K562 (cell line): ENCODE data around the gene SRPK1. TPM values are rescaled to one million over a fixed set of nuclear protein-coding genes. Genes with fewer than 3 reads are reported as not detected.

ENCODE experiments used
- BACH1 ChIP-seq: fragments of 200-800 bp; sonication (Bioruptor generic); IDR thresholded peaks from 2 replicates; pipeline ENCODE4 v1.6.1; 2016; ENCODE audit warnings: missing genetic modification characterization, missing compliant biosample characterization
- CEBPG ChIP-seq, 3 experiments: fragments of 200-800 bp in 1 of 3; sonication (Bioruptor generic) in 1 of 3; sonication (generic) in 1 of 3; formaldehyde crosslinking in 1 of 3; IDR thresholded peaks in 2 of 3; conservative IDR thresholded peaks in 1 of 3; 2 replicates each; pipeline versions ENCODE4 v1.6.1 to v1.8.0; 2016 to 2022; ENCODE audit warnings: missing compliant biosample characterization in 2 of 3, missing genetic modification characterization in 2 of 3, mild to moderate bottlenecking in 1 of 3, missing genetic modification reagents in 1 of 3
- DIDO1 ChIP-seq: fragments of 450-650 bp; IDR thresholded peaks from 2 replicates; pipeline ENCODE4 v1.6.1; 2016; ENCODE audit warnings: low read depth, missing biosample characterization, missing genetic modification characterization
- HCFC1 ChIP-seq: IDR thresholded peaks from 2 replicates; pipeline ENCODE4 v1.6.1; 2012; ENCODE audit warnings: low read depth, low read length, improper control_type of control experiment
- HMGN3 ChIP-seq: IDR thresholded peaks from 2 replicates; pipeline ENCODE4 v1.6.1; 2011; ENCODE audit warnings: borderline replicate concordance, low read depth, mild to moderate bottlenecking, mixed read lengths, low read length; ENCODE audit not compliant: insufficient read length; ENCODE audit errors: extremely low read depth
- HSF4 ChIP-seq: fragments of 250-450 bp; sonication (Bioruptor Pico); IDR thresholded peaks from 2 replicates; pipeline ENCODE4 v2.1.2; 2022; ENCODE audit warnings: mild to moderate bottlenecking, moderate library complexity, borderline replicate concordance
- KDM5B ChIP-seq: fragments of 200-600 bp; sonication (generic); IDR thresholded peaks from 2 replicates; pipeline ENCODE4 v1.6.1; 2012; ENCODE audit warnings: low read depth, mild to moderate bottlenecking, moderate library complexity, low read length, control low read depth, inconsistent platforms; ENCODE audit not compliant: insufficient replicate concordance
- MAFF ChIP-seq: IDR thresholded peaks from 2 replicates; pipeline ENCODE4 v1.6.1; 2012; ENCODE audit warnings: low read length, improper control_type of control experiment
- RB1 ChIP-seq: fragments of 450-650 bp; IDR thresholded peaks from 2 replicates; pipeline ENCODE4 v1.6.1; 2017; ENCODE audit warnings: low read depth, mild to moderate bottlenecking
- TBL1XR1 ChIP-seq, 2 experiments: IDR thresholded peaks; 2 replicates each; pipeline ENCODE4 v1.6.1; 2012; ENCODE audit warnings: improper control_type of control experiment in 2 of 2, low read length in 2 of 2, mild to moderate bottlenecking in 1 of 2
- ZNF589 ChIP-seq: fragments of 200-800 bp; sonication (Bioruptor generic); IDR thresholded peaks from 2 replicates; pipeline ENCODE4 v1.6.1; 2016; ENCODE audit warnings: low read depth, missing genetic modification characterization, missing compliant biosample characterization
- polyA plus RNA-seq, 8 experiments: library from polyadenylated mRNA; depleted of rRNA in 4 of 8; stranded (reverse) in 5 of 8; unstranded in 3 of 8; fragments of >200 nt; fragmentation: Nextera tagmentation in 2 of 8; fragmentation: Illumina TruSeq in 1 of 8; extraction: Ambion mirVana in 2 of 8; extraction: Trizol in 1 of 8; gene quantifications; 2 replicates each; pipeline versions ENCODE4 v1.2.1 to v1.2.3, GENCODE V29; 2011 to 2014; ENCODE audit warnings: inconsistent platforms in 1 of 8, missing spikeins in 1 of 8
- total RNA-seq, 7 experiments: library from RNA; depleted of rRNA in 6 of 7; stranded (reverse); fragments of >200 nt in 6 of 7; fragmentation: Illumina TruSeq in 2 of 7; extraction: Trizol in 2 of 7; gene quantifications; 2 replicates each; pipeline versions ENCODE4 v1.2.1 to v1.2.3, GENCODE V29; 2011 to 2021; ENCODE audit warnings: low replicate concordance in 1 of 7
- TF ChIP-seq, protein P1 (sequence below): sonication (generic); formaldehyde crosslinking; IDR thresholded peaks from 2 replicates; pipeline ENCODE4 v1.4.0; 2020; ENCODE audit warnings: mild to moderate bottlenecking, missing genetic modification reagents
- TF ChIP-seq, protein P2 (sequence below): fragments of 450-650 bp; IDR thresholded peaks from one replicate; pipeline ENCODE4 v1.6.1; 2018; ENCODE audit warnings: mild to moderate bottlenecking, moderate library complexity; ENCODE audit not compliant: partially characterized antibody
- TF ChIP-seq, protein P3 (sequence below): fragments of 250-450 bp; sonication (Bioruptor Pico); IDR thresholded peaks from 2 replicates; pipeline ENCODE4 v1.8.0; 2022; ENCODE audit warnings: moderate library complexity, mild to moderate bottlenecking, inconsistent platforms
- TF ChIP-seq, protein P4 (sequence below): fragments of 450-650 bp; formaldehyde crosslinking; IDR thresholded peaks from 2 replicates; pipeline ENCODE4 v1.4.0; 2020; ENCODE audit warnings: mild to moderate bottlenecking, mixed read lengths
- TF ChIP-seq, protein P5 (sequence below): fragments of 450-650 bp; IDR thresholded peaks from 2 replicates; pipeline ENCODE4 v1.6.1; 2017; ENCODE audit warnings: antibody characterized with exemption

The SRPK1 gene
- total and polyA plus RNA-seq, 9 of the 15 experiments (the other 6 are each of a cell fraction or from before 2014, with no cell fraction given) = 99.6 to 185 (median 159) TPM

DNA sequence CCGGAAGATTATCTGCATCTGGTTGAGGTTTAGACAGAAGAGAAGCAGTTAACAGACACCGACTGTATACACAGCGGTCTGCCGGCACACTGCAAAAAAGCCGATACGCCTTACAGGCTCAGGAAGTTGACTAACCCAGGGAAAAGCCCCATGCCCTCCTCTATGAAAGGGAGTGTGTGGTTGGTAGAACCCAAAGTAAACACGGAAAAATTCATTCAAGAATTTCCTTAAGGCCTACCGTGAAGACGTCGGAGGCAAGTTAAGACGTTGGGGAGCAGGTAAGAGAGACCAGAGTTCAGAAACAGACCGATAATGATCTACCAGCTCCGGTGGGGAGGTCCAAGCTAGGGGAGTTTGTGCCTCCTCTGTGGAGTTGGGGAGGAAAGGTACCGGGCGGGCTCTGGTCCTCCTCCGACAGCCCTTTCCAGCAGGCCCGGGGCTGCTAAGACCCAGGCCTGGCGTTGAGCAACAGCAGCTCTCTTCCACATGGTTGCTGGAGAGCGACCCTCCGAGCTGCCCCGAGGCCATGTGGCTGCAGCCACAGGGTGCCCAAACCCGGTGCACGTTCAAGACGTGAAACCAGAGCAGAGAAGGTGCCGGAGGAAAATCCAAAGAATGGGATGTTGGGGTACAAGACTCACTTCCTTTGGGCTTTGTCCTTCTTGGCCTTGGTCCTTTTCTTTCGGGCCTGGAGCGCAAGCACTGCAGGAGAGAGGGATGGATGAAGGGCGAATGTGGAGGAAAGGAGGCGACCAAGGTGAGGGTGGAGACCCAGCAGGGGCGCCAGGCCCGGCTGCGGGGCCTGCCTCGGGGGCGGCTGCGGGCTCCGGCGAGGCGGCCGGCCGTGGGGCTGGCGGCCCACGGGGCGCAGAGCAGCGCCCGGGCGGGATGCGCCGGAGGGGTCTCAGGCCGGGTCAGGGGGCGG lies 809 bp downstream of the SRPK1 start (continued):
- TF ChIP-seq, protein P1, sequence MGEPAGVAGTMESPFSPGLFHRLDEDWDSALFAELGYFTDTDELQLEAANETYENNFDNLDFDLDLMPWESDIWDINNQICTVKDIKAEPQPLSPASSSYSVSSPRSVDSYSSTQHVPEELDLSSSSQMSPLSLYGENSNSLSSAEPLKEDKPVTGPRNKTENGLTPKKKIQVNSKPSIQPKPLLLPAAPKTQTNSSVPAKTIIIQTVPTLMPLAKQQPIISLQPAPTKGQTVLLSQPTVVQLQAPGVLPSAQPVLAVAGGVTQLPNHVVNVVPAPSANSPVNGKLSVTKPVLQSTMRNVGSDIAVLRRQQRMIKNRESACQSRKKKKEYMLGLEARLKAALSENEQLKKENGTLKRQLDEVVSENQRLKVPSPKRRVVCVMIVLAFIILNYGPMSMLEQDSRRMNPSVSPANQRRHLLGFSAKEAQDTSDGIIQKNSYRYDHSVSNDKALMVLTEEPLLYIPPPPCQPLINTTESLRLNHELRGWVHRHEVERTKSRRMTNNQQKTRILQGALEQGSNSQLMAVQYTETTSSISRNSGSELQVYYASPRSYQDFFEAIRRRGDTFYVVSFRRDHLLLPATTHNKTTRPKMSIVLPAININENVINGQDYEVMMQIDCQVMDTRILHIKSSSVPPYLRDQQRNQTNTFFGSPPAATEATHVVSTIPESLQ = 0 out of 2 replicates have a peak, but pooled peaks have one; percentile 64
- TF ChIP-seq, protein P2, sequence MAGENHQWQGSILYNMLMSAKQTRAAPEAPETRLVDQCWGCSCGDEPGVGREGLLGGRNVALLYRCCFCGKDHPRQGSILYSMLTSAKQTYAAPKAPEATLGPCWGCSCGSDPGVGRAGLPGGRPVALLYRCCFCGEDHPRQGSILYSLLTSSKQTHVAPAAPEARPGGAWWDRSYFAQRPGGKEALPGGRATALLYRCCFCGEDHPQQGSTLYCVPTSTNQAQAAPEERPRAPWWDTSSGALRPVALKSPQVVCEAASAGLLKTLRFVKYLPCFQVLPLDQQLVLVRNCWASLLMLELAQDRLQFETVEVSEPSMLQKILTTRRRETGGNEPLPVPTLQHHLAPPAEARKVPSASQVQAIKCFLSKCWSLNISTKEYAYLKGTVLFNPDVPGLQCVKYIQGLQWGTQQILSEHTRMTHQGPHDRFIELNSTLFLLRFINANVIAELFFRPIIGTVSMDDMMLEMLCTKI = no peak
- TF ChIP-seq MAFF (no peak), ZNF589 (CRISPR knock-in tag) (no peak), HMGN3 (no peak), HCFC1 (no peak), BACH1 (tag) (no peak), CEBPG (CRISPR knock-in tag; IDR thresholded peaks at IDR 0.05) (peak; percentile 73; the same call in 1 of the 2 replicates), CEBPG (tag; conservative IDR thresholded peaks at IDR 0.05 in 1 of 2, IDR thresholded peaks at IDR 0.05 in 1 of 2) (peak in 1 of 2 experiments; percentile 52; a peak in 1 of 4 replicates), HSF4 (CRISPR knock-in tag) (no peak), RB1 (0 out of 2 replicates have a peak, but pooled peaks have one; percentile 6), KDM5B (peak; percentile 48), DIDO1 (tag) (no peak), TBL1XR1 (IDR thresholded peaks at IDR 0.05; ENCODE audit: low read length in 2 of 2) (0 out of 4 replicates have a peak, but pooled peaks of 1 of the 2 experiments have one; percentile 23)
- TF ChIP-seq, protein P3, sequence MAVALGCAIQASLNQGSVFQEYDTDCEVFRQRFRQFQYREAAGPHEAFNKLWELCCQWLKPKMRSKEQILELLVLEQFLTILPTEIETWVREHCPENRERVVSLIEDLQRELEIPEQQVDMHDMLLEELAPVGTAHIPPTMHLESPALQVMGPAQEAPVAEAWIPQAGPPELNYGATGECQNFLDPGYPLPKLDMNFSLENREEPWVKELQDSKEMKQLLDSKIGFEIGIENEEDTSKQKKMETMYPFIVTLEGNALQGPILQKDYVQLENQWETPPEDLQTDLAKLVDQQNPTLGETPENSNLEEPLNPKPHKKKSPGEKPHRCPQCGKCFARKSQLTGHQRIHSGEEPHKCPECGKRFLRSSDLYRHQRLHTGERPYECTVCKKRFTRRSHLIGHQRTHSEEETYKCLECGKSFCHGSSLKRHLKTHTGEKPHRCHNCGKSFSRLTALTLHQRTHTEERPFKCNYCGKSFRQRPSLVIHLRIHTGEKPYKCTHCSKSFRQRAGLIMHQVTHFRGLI (CRISPR knock-in tag) = no peak
- TF ChIP-seq, protein P4, sequence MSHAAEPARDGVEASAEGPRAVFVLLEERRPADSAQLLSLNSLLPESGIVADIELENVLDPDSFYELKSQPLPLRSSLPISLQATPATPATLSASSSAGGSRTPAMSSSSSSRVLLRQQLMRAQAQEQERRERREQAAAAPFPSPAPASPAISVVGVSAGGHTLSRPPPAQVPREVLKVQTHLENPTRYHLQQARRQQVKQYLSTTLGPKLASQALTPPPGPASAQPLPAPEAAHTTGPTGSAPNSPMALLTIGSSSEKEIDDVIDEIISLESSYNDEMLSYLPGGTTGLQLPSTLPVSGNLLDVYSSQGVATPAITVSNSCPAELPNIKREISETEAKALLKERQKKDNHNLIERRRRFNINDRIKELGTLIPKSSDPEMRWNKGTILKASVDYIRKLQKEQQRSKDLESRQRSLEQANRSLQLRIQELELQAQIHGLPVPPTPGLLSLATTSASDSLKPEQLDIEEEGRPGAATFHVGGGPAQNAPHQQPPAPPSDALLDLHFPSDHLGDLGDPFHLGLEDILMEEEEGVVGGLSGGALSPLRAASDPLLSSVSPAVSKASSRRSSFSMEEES (CRISPR knock-in tag) = no peak
- TF ChIP-seq, protein P5, sequence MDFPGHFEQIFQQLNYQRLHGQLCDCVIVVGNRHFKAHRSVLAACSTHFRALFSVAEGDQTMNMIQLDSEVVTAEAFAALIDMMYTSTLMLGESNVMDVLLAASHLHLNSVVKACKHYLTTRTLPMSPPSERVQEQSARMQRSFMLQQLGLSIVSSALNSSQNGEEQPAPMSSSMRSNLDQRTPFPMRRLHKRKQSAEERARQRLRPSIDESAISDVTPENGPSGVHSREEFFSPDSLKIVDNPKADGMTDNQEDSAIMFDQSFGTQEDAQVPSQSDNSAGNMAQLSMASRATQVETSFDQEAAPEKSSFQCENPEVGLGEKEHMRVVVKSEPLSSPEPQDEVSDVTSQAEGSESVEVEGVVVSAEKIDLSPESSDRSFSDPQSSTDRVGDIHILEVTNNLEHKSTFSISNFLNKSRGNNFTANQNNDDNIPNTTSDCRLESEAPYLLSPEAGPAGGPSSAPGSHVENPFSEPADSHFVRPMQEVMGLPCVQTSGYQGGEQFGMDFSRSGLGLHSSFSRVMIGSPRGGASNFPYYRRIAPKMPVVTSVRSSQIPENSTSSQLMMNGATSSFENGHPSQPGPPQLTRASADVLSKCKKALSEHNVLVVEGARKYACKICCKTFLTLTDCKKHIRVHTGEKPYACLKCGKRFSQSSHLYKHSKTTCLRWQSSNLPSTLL = no peak
